Mammary epithelial cell (primary cell): ENCODE results near the gene IQCN.

Experiments
- EZH2 ChIP-seq: IDR thresholded peaks from 2 replicates; pipeline ENCODE4 v1.6.1; 2012; ENCODE audit warnings: low read length, inconsistent platforms, borderline replicate concordance
- TF ChIP-seq, protein P1 (sequence below), 2 donors: IDR thresholded peaks in 1 of 2; conservative IDR thresholded peaks in 1 of 2; 2 replicates each; pipeline ENCODE4 v1.5.1; 2011 to 2012; ENCODE audit warnings: inconsistent platforms in 2 of 2, low read length in 2 of 2, mild to moderate bottlenecking in 2 of 2, control low read depth in 1 of 2, low read depth in 1 of 2; ENCODE audit not compliant: insufficient read depth in 1 of 2; ENCODE audit errors: extremely low read depth in 1 of 2

- TF ChIP-seq, protein P1, sequence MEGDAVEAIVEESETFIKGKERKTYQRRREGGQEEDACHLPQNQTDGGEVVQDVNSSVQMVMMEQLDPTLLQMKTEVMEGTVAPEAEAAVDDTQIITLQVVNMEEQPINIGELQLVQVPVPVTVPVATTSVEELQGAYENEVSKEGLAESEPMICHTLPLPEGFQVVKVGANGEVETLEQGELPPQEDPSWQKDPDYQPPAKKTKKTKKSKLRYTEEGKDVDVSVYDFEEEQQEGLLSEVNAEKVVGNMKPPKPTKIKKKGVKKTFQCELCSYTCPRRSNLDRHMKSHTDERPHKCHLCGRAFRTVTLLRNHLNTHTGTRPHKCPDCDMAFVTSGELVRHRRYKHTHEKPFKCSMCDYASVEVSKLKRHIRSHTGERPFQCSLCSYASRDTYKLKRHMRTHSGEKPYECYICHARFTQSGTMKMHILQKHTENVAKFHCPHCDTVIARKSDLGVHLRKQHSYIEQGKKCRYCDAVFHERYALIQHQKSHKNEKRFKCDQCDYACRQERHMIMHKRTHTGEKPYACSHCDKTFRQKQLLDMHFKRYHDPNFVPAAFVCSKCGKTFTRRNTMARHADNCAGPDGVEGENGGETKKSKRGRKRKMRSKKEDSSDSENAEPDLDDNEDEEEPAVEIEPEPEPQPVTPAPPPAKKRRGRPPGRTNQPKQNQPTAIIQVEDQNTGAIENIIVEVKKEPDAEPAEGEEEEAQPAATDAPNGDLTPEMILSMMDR (conservative IDR thresholded peaks at IDR 0.05 in 1 of 2, IDR thresholded peaks at IDR 0.05 in 1 of 2; ENCODE audit: extremely low read depth in 1 of 2, insufficient read depth in 1 of 2, low read depth in 1 of 2, low read length in 2 of 2) = no peak
- no peak for TF ChIP-seq EZH2
Measured at GRCh38 chr19:18223860-18224524, 50.3 kb downstream of the IQCN start.
